Liver (tissue), 3 donors: ENCODE data around the gene MARCHF9.

ENCODE experiments used
- EGR1 ChIP-seq, 2 donors: IDR thresholded peaks; 2 replicates each; pipeline ENCODE4 v1.6.1; 2016 to 2018; ENCODE audit warnings: antibody characterized with exemption in 2 of 2, low read depth in 2 of 2
- TAF1 ChIP-seq: conservative IDR thresholded peaks from 2 replicates; pipeline ENCODE4 v1.6.1; 2016; ENCODE audit warnings: antibody characterized with exemption, mild to moderate bottlenecking
- YY1 ChIP-seq: IDR thresholded peaks from 2 replicates; pipeline ENCODE4 v1.6.1; 2016; ENCODE audit warnings: antibody characterized with exemption, mild to moderate bottlenecking
- TF ChIP-seq, protein P1 (sequence below): IDR thresholded peaks from 2 replicates; pipeline ENCODE4 v1.6.1; 2016; ENCODE audit warnings: antibody characterized with exemption
- TF ChIP-seq, protein P2 (sequence below): fragments of 150-350 bp; IDR thresholded peaks from 2 replicates; pipeline ENCODE4 v1.5.1; 2017; ENCODE audit warnings: improper control_type of control experiment, low read depth, low read length; ENCODE audit not compliant: missing input control
- TF ChIP-seq, protein P3 (sequence below): IDR thresholded peaks from 2 replicates; pipeline ENCODE4 v1.6.1; 2016; ENCODE audit warnings: antibody characterized with exemption
- donor health status: healthy.
- donor health status: healthy.

DNA sequence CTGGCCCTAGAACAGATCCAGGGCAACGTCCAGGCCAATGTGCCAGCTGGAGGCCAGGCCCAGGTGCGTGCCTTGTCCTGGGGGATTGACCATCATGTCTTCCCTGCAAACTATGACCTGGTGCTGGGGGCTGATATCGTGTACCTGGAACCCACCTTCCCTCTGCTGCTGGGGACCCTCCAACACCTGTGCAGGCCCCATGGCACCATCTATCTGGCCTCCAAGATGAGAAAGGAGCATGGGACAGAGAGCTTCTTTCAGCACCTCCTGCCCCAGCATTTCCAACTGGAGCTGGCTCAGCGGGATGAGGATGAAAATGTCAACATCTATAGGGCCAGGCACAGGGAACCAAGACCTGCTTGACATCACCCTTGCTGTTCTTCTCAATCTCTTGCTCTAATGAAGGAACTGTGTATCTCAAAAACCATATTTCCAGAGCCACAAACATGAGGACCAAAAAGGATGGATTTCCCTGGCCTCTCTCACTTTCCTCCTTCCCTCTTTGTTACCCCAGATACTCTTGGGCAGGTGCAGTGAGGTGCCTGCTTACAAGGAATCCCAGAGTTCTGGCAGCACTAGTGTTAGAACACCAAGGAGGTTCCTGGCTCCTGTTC lies 25.5 kb downstream of the MARCHF9 start:
- TF ChIP-seq, protein P1, sequence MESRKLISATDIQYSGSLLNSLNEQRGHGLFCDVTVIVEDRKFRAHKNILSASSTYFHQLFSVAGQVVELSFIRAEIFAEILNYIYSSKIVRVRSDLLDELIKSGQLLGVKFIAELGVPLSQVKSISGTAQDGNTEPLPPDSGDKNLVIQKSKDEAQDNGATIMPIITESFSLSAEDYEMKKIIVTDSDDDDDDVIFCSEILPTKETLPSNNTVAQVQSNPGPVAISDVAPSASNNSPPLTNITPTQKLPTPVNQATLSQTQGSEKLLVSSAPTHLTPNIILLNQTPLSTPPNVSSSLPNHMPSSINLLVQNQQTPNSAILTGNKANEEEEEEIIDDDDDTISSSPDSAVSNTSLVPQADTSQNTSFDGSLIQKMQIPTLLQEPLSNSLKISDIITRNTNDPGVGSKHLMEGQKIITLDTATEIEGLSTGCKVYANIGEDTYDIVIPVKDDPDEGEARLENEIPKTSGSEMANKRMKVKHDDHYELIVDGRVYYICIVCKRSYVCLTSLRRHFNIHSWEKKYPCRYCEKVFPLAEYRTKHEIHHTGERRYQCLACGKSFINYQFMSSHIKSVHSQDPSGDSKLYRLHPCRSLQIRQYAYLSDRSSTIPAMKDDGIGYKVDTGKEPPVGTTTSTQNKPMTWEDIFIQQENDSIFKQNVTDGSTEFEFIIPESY, result no peak
- TF ChIP-seq, protein P2, sequence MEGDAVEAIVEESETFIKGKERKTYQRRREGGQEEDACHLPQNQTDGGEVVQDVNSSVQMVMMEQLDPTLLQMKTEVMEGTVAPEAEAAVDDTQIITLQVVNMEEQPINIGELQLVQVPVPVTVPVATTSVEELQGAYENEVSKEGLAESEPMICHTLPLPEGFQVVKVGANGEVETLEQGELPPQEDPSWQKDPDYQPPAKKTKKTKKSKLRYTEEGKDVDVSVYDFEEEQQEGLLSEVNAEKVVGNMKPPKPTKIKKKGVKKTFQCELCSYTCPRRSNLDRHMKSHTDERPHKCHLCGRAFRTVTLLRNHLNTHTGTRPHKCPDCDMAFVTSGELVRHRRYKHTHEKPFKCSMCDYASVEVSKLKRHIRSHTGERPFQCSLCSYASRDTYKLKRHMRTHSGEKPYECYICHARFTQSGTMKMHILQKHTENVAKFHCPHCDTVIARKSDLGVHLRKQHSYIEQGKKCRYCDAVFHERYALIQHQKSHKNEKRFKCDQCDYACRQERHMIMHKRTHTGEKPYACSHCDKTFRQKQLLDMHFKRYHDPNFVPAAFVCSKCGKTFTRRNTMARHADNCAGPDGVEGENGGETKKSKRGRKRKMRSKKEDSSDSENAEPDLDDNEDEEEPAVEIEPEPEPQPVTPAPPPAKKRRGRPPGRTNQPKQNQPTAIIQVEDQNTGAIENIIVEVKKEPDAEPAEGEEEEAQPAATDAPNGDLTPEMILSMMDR, result no peak
- TF ChIP-seq EGR1 (IDR thresholded peaks at IDR 0.05; ENCODE audit: low read depth in 2 of 2) (no peak), TAF1 (no peak), YY1 (no peak)
- TF ChIP-seq, protein P3, sequence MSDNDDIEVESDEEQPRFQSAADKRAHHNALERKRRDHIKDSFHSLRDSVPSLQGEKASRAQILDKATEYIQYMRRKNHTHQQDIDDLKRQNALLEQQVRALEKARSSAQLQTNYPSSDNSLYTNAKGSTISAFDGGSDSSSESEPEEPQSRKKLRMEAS, result no peak
